Body of pancreas (tissue), 4 donors: ENCODE data around the gene TSLP. TPM values are rescaled to one million over a fixed set of nuclear protein-coding genes. Genes with fewer than 3 reads are reported as not detected.

Experiments used
- ATAC-seq: fragments of 150-250 bp; one replicate; pipeline ENCODE4 v1.9.1; 2016
- DNase-seq, 4 donors: peaks; one replicate each; pipeline ENCODE4 v3.0.0-alpha.2; 2019
- H3K27ac ChIP-seq, 4 donors: fragments of 200-600 bp; sonication (generic); 1 replicate in 3 of 4; 2 replicates in 1 of 4; pipeline versions ENCODE4 v1.5.1 to v1.6.1; 2016 to 2019; ENCODE audit warnings: mild to moderate bottlenecking in 1 of 4, mixed read lengths in 1 of 4, moderate library complexity in 1 of 4
- H3K27me3 ChIP-seq, 2 donors: fragments of 200-600 bp; sonication (generic); one replicate each; pipeline ENCODE4 v1.6.0; 2016; ENCODE audit warnings: mild to moderate bottlenecking in 1 of 2
- H3K36me3 ChIP-seq, 2 donors: fragments of 200-600 bp; sonication (generic); replicated peaks in 1 of 2; 2 replicates each; pipeline ENCODE4 v1.5.1; 2016; ENCODE audit warnings: low read depth in 2 of 2; ENCODE audit not compliant: insufficient read depth in 1 of 2
- H3K4me1 ChIP-seq: fragments of 200-600 bp; sonication (generic); one replicate; pipeline ENCODE4 v1.6.0; 2016
- H3K4me3 ChIP-seq, 2 donors: fragments of 200-600 bp; sonication (generic); 1 replicate in 1 of 2; 2 replicates in 1 of 2; pipeline ENCODE4 v1.5.1; 2016 to 2019
- H3K9me3 ChIP-seq, 3 donors: fragments of 200-600 bp; sonication (generic); 1 replicate in 2 of 3; 2 replicates in 1 of 3; pipeline ENCODE4 v1.5.1; 2016
- CTCF ChIP-seq, 7 experiments: fragments of 450-650 bp in 4 of 7; fragments of 200-600 bp in 3 of 7; sonication (generic) in 3 of 7; IDR thresholded peaks; one replicate each; pipeline ENCODE4 v1.5.1; 2016 to 2019; ENCODE audit warnings: antibody characterized with exemption in 7 of 7
- POLR2A ChIP-seq, 3 donors: fragments of 450-650 bp; IDR thresholded peaks; one replicate each; pipeline ENCODE4 v1.6.1; 2016; ENCODE audit warnings: antibody characterized with exemption in 3 of 3, mild to moderate bottlenecking in 2 of 3
- WGBS, 2 donors: methylation state at CpG; one replicate each; pipeline ENCODE4 v1.1.5; 2017; 5-methylcytosine and 5-hydroxymethylcytosine counted together
- intact Hi-C: fragments of 100-400 bp; cut with DNase I; formaldehyde crosslinking; loops from one replicate; pipeline ENCODE4 v1.15.1; 2023
- total RNA-seq, 2 donors: library from RNA; depleted of rRNA; stranded (reverse); fragments of >200 nt; gene quantifications; one replicate each; pipeline ENCODE4 v1.1.0, GENCODE V29; 2016

The TSLP gene
- total RNA-seq, 2 donors from 2014 or later = 0.26 TPM; not detected in 1

GRCh38 chr5:111107371-111107770 lies 35.9 kb downstream of the TSLP start:
- WGBS, 2 donors = 79 to 81% methylated on average over 2 of the region's 2 CpGs
- Histone ChIP-seq H3K4me1 (peaks cover 4% of the 10 kb centered on the region), H3K27ac (no peak overlapping the region), H3K9me3 (no peaks in the 10 kb centered on the region), H3K4me3 (no peak overlapping the region), H3K27me3 (no peaks in the 10 kb centered on the region), H3K36me3 (peaks cover 2 to 31% of the 10 kb centered on the region in 2 donors)
- ATAC-seq = no peak
- DNase-seq = no peak
- intact Hi-C loops = no loop called here
- TF ChIP-seq CTCF (IDR thresholded peaks at IDR 0.05) (no peak), POLR2A (IDR thresholded peaks at IDR 0.05) (no peak)

GRCh38 chr5:111111956-111112355 lies 40.4 kb downstream of the TSLP start:
- TF ChIP-seq CTCF (IDR thresholded peaks at IDR 0.05) (no peak), POLR2A (IDR thresholded peaks at IDR 0.05) (no peak)
- peaks cover 4% of the 10 kb centered on the region for H3K4me1 ChIP-seq
- H3K9me3 ChIP-seq = no peaks in the 10 kb centered on the region
- 90 to 93% methylated on average over 3 of the region's 3 CpGs for WGBS, 2 donors
- peaks cover 0 to 18% of the 10 kb centered on the region in 2 donors for H3K36me3 ChIP-seq
- H3K27ac ChIP-seq = no peak overlapping the region
- intact Hi-C loops = no loop called here
- H3K27me3 ChIP-seq = no peaks in the 10 kb centered on the region
- DNase-seq (no peak), ATAC-seq (no peak)
- H3K4me3 ChIP-seq = no peak overlapping the region

GRCh38 chr5:111113678-111114077 lies 42.2 kb downstream of the TSLP start:
- Histone ChIP-seq H3K36me3 (peaks cover 0 to 14% of the 10 kb centered on the region in 2 donors), H3K27me3 (no peaks in the 10 kb centered on the region), H3K4me1 (peaks cover 4% of the 10 kb centered on the region), H3K27ac (no peak overlapping the region), H3K4me3 (no peak overlapping the region), H3K9me3 (no peaks in the 10 kb centered on the region)
- DNase-seq (no peak), ATAC-seq (no peak)
- WGBS, 2 donors = 95 to 97% methylated on average over 3 of the region's 3 CpGs
- TF ChIP-seq CTCF (IDR thresholded peaks at IDR 0.05) (no peak), POLR2A (IDR thresholded peaks at IDR 0.05) (no peak)
- intact Hi-C loops = no loop called here

GRCh38 chr5:111115229-111115628 lies 43.7 kb downstream of the TSLP start:
- intact Hi-C loops = no loop called here
- H3K4me3 ChIP-seq = no peak overlapping the region
- no peak for DNase-seq
- peaks cover 0 to 20% of the 10 kb centered on the region in 2 donors for H3K36me3 ChIP-seq
- H3K9me3 ChIP-seq = no peaks in the 10 kb centered on the region
- TF ChIP-seq POLR2A (IDR thresholded peaks at IDR 0.05) = no peak
- TF ChIP-seq CTCF (IDR thresholded peaks at IDR 0.05) = no peak
- H3K27ac ChIP-seq = no peak overlapping the region
- ATAC-seq = no peak
- no peaks in the 10 kb centered on the region for H3K27me3 ChIP-seq
- WGBS, 2 donors = 98 to 100% methylated on average over 1 of the region's 1 CpG
- no peaks in the 10 kb centered on the region for H3K4me1 ChIP-seq

GRCh38 chr5:111116550-111116949 lies 45.0 kb downstream of the TSLP start:
- Histone ChIP-seq H3K27me3 (no peaks in the 10 kb centered on the region), H3K36me3 (peaks cover 6 to 22% of the 10 kb centered on the region in 2 donors), H3K27ac (no peak overlapping the region), H3K4me3 (no peak overlapping the region), H3K4me1 (no peaks in the 10 kb centered on the region), H3K9me3 (no peaks in the 10 kb centered on the region)
- intact Hi-C loops = no loop called here
- WGBS, 2 donors = 77 to 81% methylated on average over 1 of the region's 1 CpG
- no peak for ATAC-seq
- no peak for DNase-seq
- TF ChIP-seq CTCF (IDR thresholded peaks at IDR 0.05) (no peak), POLR2A (IDR thresholded peaks at IDR 0.05) (no peak)
